OCI-LY3 (cell line): Measurements from ENCODE around the gene SAMD14.

Experiments
- H2AFZ ChIP-seq: fragments of 200-600, 300-600 bp; shearing (Covaris generic); 2 replicates; pipeline ENCODE4 v1.6.0; 2014; ENCODE audit warnings: antibody characterized with exemption, low read depth, low read length
- H3K27ac ChIP-seq: fragments of 200-600, 300-600 bp; sonication (generic); 2 replicates; pipeline ENCODE4 v1.5.1; 2014; ENCODE audit warnings: mild to moderate bottlenecking, low read length, moderate library complexity, mixed read lengths
- H3K27me3 ChIP-seq: fragments of 200-600, 300-600 bp; sonication (generic); 2 replicates; pipeline ENCODE4 v1.6.1; 2014; ENCODE audit warnings: low read depth, low read length, mixed read lengths
- H3K36me3 ChIP-seq: fragments of 200-600, 300-600 bp; sonication (generic); replicated peaks from 2 replicates; pipeline ENCODE3; 2014; ENCODE audit warnings: low read depth, low read length, mixed read lengths
- H3K4me1 ChIP-seq: fragments of 300-600, 200-600 bp; sonication (generic); 2 replicates; pipeline ENCODE4 v1.6.1; 2014; ENCODE audit warnings: low read length, mixed read lengths
- H3K4me2 ChIP-seq: fragments of 200-600, 300-600 bp; sonication (generic); 2 replicates; pipeline ENCODE4 v1.6.1; 2014; ENCODE audit warnings: low read length, mixed read lengths
- H3K4me3 ChIP-seq: fragments of 300-600, 200-600 bp; sonication (generic); 2 replicates; pipeline ENCODE4 v1.5.1; 2014; ENCODE audit warnings: antibody characterized with exemption, mild to moderate bottlenecking, low read length, moderate library complexity
- H3K79me2 ChIP-seq: fragments of 300-600, 200-600 bp; shearing (Covaris generic); 2 replicates; pipeline ENCODE4 v1.6.1; 2014; ENCODE audit warnings: mild to moderate bottlenecking, low read length, mixed read lengths
- H3K9ac ChIP-seq: fragments of 300-600, 200-600 bp; shearing (Covaris generic); 2 replicates; pipeline ENCODE4 v1.6.0; 2014; ENCODE audit warnings: mild to moderate bottlenecking, low read length, moderate library complexity
- H3K9me3 ChIP-seq: fragments of 200-600, 300-600 bp; shearing (Covaris generic); 2 replicates; pipeline ENCODE4 v1.6.1; 2014; ENCODE audit warnings: low read length, mixed read lengths; ENCODE audit not compliant: insufficient read depth
- H4K20me1 ChIP-seq: fragments of 200-600, 300-600 bp; sonication (generic); 2 replicates; pipeline ENCODE4 v1.6.1; 2016; ENCODE audit warnings: low read length, mixed read lengths; ENCODE audit not compliant: insufficient read depth
- CTCF ChIP-seq: fragments of 200-600, 300-600 bp; sonication (generic); IDR thresholded peaks from 2 replicates; pipeline ENCODE4 v1.5.1; 2014; ENCODE audit warnings: antibody characterized with exemption, low read length, low read depth
- EZH2phosphoT487 ChIP-seq: fragments of 200-600 bp; shearing (Covaris generic); IDR thresholded peaks from 2 replicates; pipeline ENCODE4 v1.6.1; 2018; ENCODE audit warnings: antibody characterized with exemption, mixed run types, low read depth

The SAMD14 gene

GRCh38 chr17:50113624-50114320, 16.2 kb downstream of the SAMD14 start:
- Histone ChIP-seq H3K9me3 (no peaks in the 10 kb centered on the region), H3K4me1 (0 out of 2 replicates have a peak, but pooled peaks cover 6% of the 10 kb centered on the region), H3K79me2 (no peaks in the 10 kb centered on the region), H3K4me3 (no peak overlapping the region), H4K20me1 (no peaks in the 10 kb centered on the region), H3K27me3 (no peaks in the 10 kb centered on the region), H3K9ac (no peak overlapping the region), H3K27ac (no peak overlapping the region), H2AFZ (no peak overlapping the region), H3K36me3 (no peaks in the 10 kb centered on the region), H3K4me2 (no peak overlapping the region)
- no peak for TF ChIP-seq CTCF
- TF ChIP-seq EZH2phosphoT487: no peak

- H3K9me3 ChIP-seq: no peaks in the 10 kb centered on the region
- no peaks in the 10 kb centered on the region for H3K36me3 ChIP-seq
- no peak for TF ChIP-seq EZH2phosphoT487
- TF ChIP-seq CTCF: no peak
- no peak overlapping the region for H3K9ac ChIP-seq
- no peak overlapping the region for H3K4me3 ChIP-seq
- H2AFZ ChIP-seq: no peak overlapping the region
- no peaks in the 10 kb centered on the region for H4K20me1 ChIP-seq
- H3K27ac ChIP-seq: no peak overlapping the region
- no peaks in the 10 kb centered on the region for H3K27me3 ChIP-seq
- no peak overlapping the region for H3K4me2 ChIP-seq
- 0 out of 2 replicates have a peak, but pooled peaks cover 6% of the 10 kb centered on the region for H3K4me1 ChIP-seq
- H3K79me2 ChIP-seq: no peaks in the 10 kb centered on the region
Observed at GRCh38 chr17:50112694-50113093, 17.3 kb downstream of the SAMD14 start.

- no peak overlapping the region for H3K4me3 ChIP-seq
- H3K9me3 ChIP-seq: no peaks in the 10 kb centered on the region
- H3K4me2 ChIP-seq: no peak overlapping the region
- no peaks in the 10 kb centered on the region for H4K20me1 ChIP-seq
- TF ChIP-seq EZH2phosphoT487: no peak
- no peak for TF ChIP-seq CTCF
- no peaks in the 10 kb centered on the region for H3K79me2 ChIP-seq
- H3K27ac ChIP-seq: no peak overlapping the region
- H3K36me3 ChIP-seq: no peaks in the 10 kb centered on the region
- no peak overlapping the region for H3K9ac ChIP-seq
- H3K27me3 ChIP-seq: no peaks in the 10 kb centered on the region
- H3K4me1 ChIP-seq: 0 out of 2 replicates have a peak, but pooled peaks cover 6% of the 10 kb centered on the region
- no peak overlapping the region for H2AFZ ChIP-seq
Observed at GRCh38 chr17:50111673-50112655, 18.0 kb downstream of the SAMD14 start.
